ENCODE measurements around the gene ACSL1.
A peak's percentile ranks its signal among the peaks of the same experiment; 100 is the strongest.

The ACSL1 gene

GRCh38 chr4:184732126-184732525, 93.6 kb downstream of the ACSL1 start:
- H3K4me3 ChIP-seq (ENCODE audit: low read depth, low read length) = peak overlapping the region; percentile 74; the same call in 1 of the 2 replicates
- TF ChIP-seq CTCF (IDR thresholded peaks at IDR 0.05; ENCODE audit: low read depth, low read length) = no peak

- no peak overlapping the region for H3K4me3 ChIP-seq (ENCODE audit: low read depth, low read length)
Observed at GRCh38 chr4:184731056-184731455, 94.7 kb downstream of the ACSL1 start.

GRCh38 chr4:184729946-184730345, 95.8 kb downstream of the ACSL1 start:
- no peak overlapping the region for H3K4me3 ChIP-seq (ENCODE audit: low read depth, low read length)
- TF ChIP-seq CTCF (IDR thresholded peaks at IDR 0.05; ENCODE audit: low read depth, low read length) = no peak

More at GRCh38 chr4:184731056-184731455, 94.7 kb downstream of the ACSL1 start:
- TF ChIP-seq CTCF (IDR thresholded peaks at IDR 0.05; ENCODE audit: low read depth, low read length) = no peak

GRCh38 chr4:184728858-184729257, 96.9 kb downstream of the ACSL1 start:
- no peak for TF ChIP-seq CTCF (IDR thresholded peaks at IDR 0.05; ENCODE audit: low read depth, low read length)
- no peak overlapping the region for H3K4me3 ChIP-seq (ENCODE audit: low read depth, low read length)

- TF ChIP-seq CTCF (IDR thresholded peaks at IDR 0.05; ENCODE audit: low read depth, low read length) = no peak
- no peak overlapping the region for H3K4me3 ChIP-seq (ENCODE audit: low read depth, low read length)
Observed at GRCh38 chr4:184727430-184727829, 98.3 kb downstream of the ACSL1 start.

- no peak overlapping the region for H3K4me3 ChIP-seq (ENCODE audit: low read depth, low read length)
- no peak for TF ChIP-seq CTCF (IDR thresholded peaks at IDR 0.05; ENCODE audit: low read depth, low read length)
Observed at GRCh38 chr4:184722798-184723197, 103.0 kb downstream of the ACSL1 start.

- no peak overlapping the region for H3K4me3 ChIP-seq (ENCODE audit: low read depth, low read length)
- no peak for TF ChIP-seq CTCF (IDR thresholded peaks at IDR 0.05; ENCODE audit: low read depth, low read length)
Observed at GRCh38 chr4:184721254-184721653, 104.5 kb downstream of the ACSL1 start.
